WTC11 (cell line): ENCODE data around the gene RALY. TPM values are rescaled to one million over a fixed set of nuclear protein-coding genes. Genes with fewer than 3 reads are reported as not detected.

Experiments
- ATAC-seq: fragments of 200-7000 bp; cut with Tn5 transposase; 2 replicates; pipeline ENCODE4 v1.10.0; 2021; ENCODE audit warnings: mild to moderate bottlenecking, moderate library complexity
- CTCF ChIA-PET: fragments of 300-600 bp; sonication (Branson Sonifier 250); formaldehyde crosslinking; loops from one replicate; lab custom pipeline; 2021; ENCODE audit warnings: antibody characterized with exemption; lab: Charles Lee
- POLR2A ChIA-PET: fragments of 350-600 bp; sonication (Branson Sonifier 250); formaldehyde crosslinking; loops from one replicate; lab custom pipeline; 2021; ENCODE audit warnings: antibody characterized with exemption; lab: Charles Lee
- DNase-seq: peaks from one replicate; pipeline ENCODE4 v3.0.0; 2021; ENCODE audit warnings: low spot score
- H3K27ac Mint-ChIP-seq: 2 replicates; pipeline ENCODE4 v1.8.0; 2021; ENCODE audit warnings: mixed read lengths
- H3K27me3 Mint-ChIP-seq: 2 replicates; pipeline ENCODE4 v1.8.0; 2021; ENCODE audit warnings: low read depth, mild to moderate bottlenecking, moderate library complexity, mixed read lengths
- H3K36me3 Mint-ChIP-seq: 2 replicates; pipeline ENCODE4 v1.8.0; 2021; ENCODE audit warnings: mixed read lengths
- H3K4me1 Mint-ChIP-seq: 2 replicates; pipeline ENCODE4 v1.8.0; 2022; ENCODE audit warnings: mixed read lengths
- H3K4me3 Mint-ChIP-seq: 2 replicates; pipeline ENCODE4 v1.8.0; 2021; ENCODE audit warnings: mild to moderate bottlenecking, moderate library complexity, mixed read lengths
- H3K9me3 Mint-ChIP-seq: 2 replicates; pipeline ENCODE4 v1.8.0; 2021; ENCODE audit warnings: mixed read lengths
- FOXJ3 ChIP-seq: sonication (generic); formaldehyde crosslinking; IDR thresholded peaks from 2 replicates; pipeline ENCODE4 v1.9.0; 2021; ENCODE audit warnings: missing genetic modification reagents, mild to moderate bottlenecking, borderline replicate concordance
- MYBL2 ChIP-seq: sonication (generic); formaldehyde crosslinking; IDR thresholded peaks from 2 replicates; pipeline ENCODE4 v1.8.1; 2023; ENCODE audit warnings: mild to moderate bottlenecking, moderate library complexity, missing genetic modification reagents
- NR1H2 ChIP-seq: sonication (generic); formaldehyde crosslinking; IDR thresholded peaks from 2 replicates; pipeline ENCODE4 v1.9.0; 2021; ENCODE audit warnings: mild to moderate bottlenecking, moderate library complexity, missing genetic modification reagents
- NR3C1 ChIP-seq: sonication (generic); formaldehyde crosslinking; conservative IDR thresholded peaks from 2 replicates; pipeline ENCODE4 v1.8.1; 2023; ENCODE audit warnings: low read depth, mild to moderate bottlenecking, missing genetic modification reagents
- OVOL2 ChIP-seq: fragments of 250-450 bp; sonication (Bioruptor Pico); IDR thresholded peaks from 2 replicates; pipeline ENCODE4 v1.9.0; 2021; ENCODE audit warnings: mild to moderate bottlenecking, borderline replicate concordance
- RORB ChIP-seq: fragments of 250-450 bp; sonication (Bioruptor Pico); IDR thresholded peaks from 2 replicates; pipeline ENCODE4 v1.9.0; 2021; ENCODE audit warnings: mild to moderate bottlenecking
- SOX15 ChIP-seq: fragments of 250-450 bp; sonication (Bioruptor Pico); IDR thresholded peaks from 2 replicates; pipeline ENCODE4 v1.9.0; 2021; ENCODE audit warnings: mild to moderate bottlenecking
- TCF7 ChIP-seq: sonication (generic); formaldehyde crosslinking; IDR thresholded peaks from 2 replicates; pipeline ENCODE4 v1.8.0; 2022; ENCODE audit warnings: mild to moderate bottlenecking, low read depth, missing genetic modification reagents, moderate library complexity
- TEAD4 ChIP-seq: sonication (generic); formaldehyde crosslinking; IDR thresholded peaks from 2 replicates; pipeline ENCODE4 v1.8.0; 2022; ENCODE audit warnings: mild to moderate bottlenecking, missing genetic modification reagents
- ZNF138 ChIP-seq: sonication (generic); formaldehyde crosslinking; conservative IDR thresholded peaks from 2 replicates; pipeline ENCODE4 v1.8.1; 2022; ENCODE audit warnings: mild to moderate bottlenecking, moderate library complexity, missing genetic modification reagents
- ZNF317 ChIP-seq: sonication (generic); formaldehyde crosslinking; IDR thresholded peaks from 2 replicates; pipeline ENCODE4 v1.8.1; 2023; ENCODE audit warnings: low read depth, mild to moderate bottlenecking, moderate library complexity, missing genetic modification reagents, borderline replicate concordance
- total RNA-seq: library from RNA; stranded (reverse); gene quantifications from 3 replicates; pipeline ENCODE4 v1.2.3, GENCODE V29; 2021
- TF ChIP-seq, protein P1 (sequence below): fragments of 250-450 bp; sonication (Bioruptor Pico); IDR thresholded peaks from 2 replicates; pipeline ENCODE4 v1.8.0; 2021; ENCODE audit warnings: mild to moderate bottlenecking
- TF ChIP-seq, protein P2 (sequence below): sonication (generic); formaldehyde crosslinking; IDR thresholded peaks from 2 replicates; pipeline ENCODE4 v1.8.1; 2022; ENCODE audit warnings: missing genetic modification reagents, borderline replicate concordance
- TF ChIP-seq, protein P3 (sequence below): sonication (generic); formaldehyde crosslinking; conservative IDR thresholded peaks from 2 replicates; pipeline ENCODE4 v1.8.1; 2022; ENCODE audit warnings: mild to moderate bottlenecking, missing genetic modification reagents
- TF ChIP-seq, protein P4 (sequence below): fragments of 250-450 bp; sonication (Bioruptor Pico); IDR thresholded peaks from 2 replicates; pipeline ENCODE4 v1.9.0; 2021; ENCODE audit warnings: mild to moderate bottlenecking
- TF ChIP-seq, protein P5 (sequence below): fragments of 250-450 bp; sonication (Bioruptor Pico); IDR thresholded peaks from 2 replicates; pipeline ENCODE4 v1.9.0; 2021; ENCODE audit warnings: moderate library complexity, mild to moderate bottlenecking, inconsistent platforms, borderline replicate concordance
- TF ChIP-seq, protein P6 (sequence below): sonication (generic); formaldehyde crosslinking; IDR thresholded peaks from 2 replicates; pipeline ENCODE4 v1.8.1; 2022; ENCODE audit warnings: low read depth, mild to moderate bottlenecking, moderate library complexity, missing genetic modification reagents, borderline replicate concordance
- TF ChIP-seq, protein P7 (sequence below): sonication (generic); formaldehyde crosslinking; IDR thresholded peaks from 2 replicates; pipeline ENCODE4 v1.8.1; 2022; ENCODE audit warnings: mild to moderate bottlenecking, missing genetic modification reagents, moderate library complexity, borderline replicate concordance
- TF ChIP-seq, protein P8 (sequence below): sonication (generic); formaldehyde crosslinking; IDR thresholded peaks from 2 replicates; pipeline ENCODE4 v1.8.1; 2023; ENCODE audit warnings: mild to moderate bottlenecking, missing genetic modification reagents, moderate library complexity

The RALY gene
- total RNA-seq, 1 experiment from 2014 or later = 164 TPM

DNA sequence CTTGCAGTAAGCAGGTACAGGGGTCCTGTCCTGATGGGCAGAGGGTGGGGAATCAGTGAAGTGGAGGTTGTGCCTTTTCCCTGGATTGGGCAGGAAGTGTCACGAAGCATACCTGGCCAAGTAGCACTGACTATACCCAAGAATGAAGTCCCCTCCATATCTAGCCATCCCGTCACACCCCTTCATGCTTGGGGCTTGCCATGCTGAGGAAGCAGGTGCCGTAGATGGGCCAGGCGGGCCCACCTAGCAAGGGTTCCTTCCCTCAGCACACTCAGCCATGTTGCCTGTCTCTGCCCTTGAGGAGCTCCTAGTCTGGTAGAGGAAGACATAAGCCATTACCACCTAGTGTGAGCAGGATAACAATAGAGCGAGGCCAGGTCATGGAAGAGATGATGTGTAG is 84.8 kb downstream of the RALY start:
- CTCF ChIA-PET = interaction anchor here (2.0 to 2.1 kb wide), 2 partner anchors 10 to 216 kb away, joined by 7 to 8 read pairs; no protein-coding TSS in a partner anchor

More for the DNA sequence above, 84.8 kb downstream of the RALY start:
- TF ChIP-seq ZNF138 = no peak
- TF ChIP-seq OVOL2 (CRISPR knock-in tag) = no peak
- TF ChIP-seq, protein P1, sequence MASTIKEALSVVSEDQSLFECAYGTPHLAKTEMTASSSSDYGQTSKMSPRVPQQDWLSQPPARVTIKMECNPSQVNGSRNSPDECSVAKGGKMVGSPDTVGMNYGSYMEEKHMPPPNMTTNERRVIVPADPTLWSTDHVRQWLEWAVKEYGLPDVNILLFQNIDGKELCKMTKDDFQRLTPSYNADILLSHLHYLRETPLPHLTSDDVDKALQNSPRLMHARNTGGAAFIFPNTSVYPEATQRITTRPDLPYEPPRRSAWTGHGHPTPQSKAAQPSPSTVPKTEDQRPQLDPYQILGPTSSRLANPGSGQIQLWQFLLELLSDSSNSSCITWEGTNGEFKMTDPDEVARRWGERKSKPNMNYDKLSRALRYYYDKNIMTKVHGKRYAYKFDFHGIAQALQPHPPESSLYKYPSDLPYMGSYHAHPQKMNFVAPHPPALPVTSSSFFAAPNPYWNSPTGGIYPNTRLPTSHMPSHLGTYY (CRISPR knock-in tag) = no peak
- TF ChIP-seq, protein P2, sequence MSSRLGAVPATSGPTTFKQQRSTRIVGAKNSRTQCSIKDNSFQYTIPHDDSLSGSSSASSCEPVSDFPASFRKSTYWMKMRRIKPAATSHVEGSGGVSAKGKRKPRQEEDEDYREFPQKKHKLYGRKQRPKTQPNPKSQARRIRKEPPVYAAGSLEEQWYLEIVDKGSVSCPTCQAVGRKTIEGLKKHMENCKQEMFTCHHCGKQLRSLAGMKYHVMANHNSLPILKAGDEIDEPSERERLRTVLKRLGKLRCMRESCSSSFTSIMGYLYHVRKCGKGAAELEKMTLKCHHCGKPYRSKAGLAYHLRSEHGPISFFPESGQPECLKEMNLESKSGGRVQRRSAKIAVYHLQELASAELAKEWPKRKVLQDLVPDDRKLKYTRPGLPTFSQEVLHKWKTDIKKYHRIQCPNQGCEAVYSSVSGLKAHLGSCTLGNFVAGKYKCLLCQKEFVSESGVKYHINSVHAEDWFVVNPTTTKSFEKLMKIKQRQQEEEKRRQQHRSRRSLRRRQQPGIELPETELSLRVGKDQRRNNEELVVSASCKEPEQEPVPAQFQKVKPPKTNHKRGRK = no peak
- TF ChIP-seq, protein P3, sequence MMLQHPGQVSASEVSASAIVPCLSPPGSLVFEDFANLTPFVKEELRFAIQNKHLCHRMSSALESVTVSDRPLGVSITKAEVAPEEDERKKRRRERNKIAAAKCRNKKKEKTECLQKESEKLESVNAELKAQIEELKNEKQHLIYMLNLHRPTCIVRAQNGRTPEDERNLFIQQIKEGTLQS (CRISPR knock-in tag) = no peak
- TF ChIP-seq, protein P4, sequence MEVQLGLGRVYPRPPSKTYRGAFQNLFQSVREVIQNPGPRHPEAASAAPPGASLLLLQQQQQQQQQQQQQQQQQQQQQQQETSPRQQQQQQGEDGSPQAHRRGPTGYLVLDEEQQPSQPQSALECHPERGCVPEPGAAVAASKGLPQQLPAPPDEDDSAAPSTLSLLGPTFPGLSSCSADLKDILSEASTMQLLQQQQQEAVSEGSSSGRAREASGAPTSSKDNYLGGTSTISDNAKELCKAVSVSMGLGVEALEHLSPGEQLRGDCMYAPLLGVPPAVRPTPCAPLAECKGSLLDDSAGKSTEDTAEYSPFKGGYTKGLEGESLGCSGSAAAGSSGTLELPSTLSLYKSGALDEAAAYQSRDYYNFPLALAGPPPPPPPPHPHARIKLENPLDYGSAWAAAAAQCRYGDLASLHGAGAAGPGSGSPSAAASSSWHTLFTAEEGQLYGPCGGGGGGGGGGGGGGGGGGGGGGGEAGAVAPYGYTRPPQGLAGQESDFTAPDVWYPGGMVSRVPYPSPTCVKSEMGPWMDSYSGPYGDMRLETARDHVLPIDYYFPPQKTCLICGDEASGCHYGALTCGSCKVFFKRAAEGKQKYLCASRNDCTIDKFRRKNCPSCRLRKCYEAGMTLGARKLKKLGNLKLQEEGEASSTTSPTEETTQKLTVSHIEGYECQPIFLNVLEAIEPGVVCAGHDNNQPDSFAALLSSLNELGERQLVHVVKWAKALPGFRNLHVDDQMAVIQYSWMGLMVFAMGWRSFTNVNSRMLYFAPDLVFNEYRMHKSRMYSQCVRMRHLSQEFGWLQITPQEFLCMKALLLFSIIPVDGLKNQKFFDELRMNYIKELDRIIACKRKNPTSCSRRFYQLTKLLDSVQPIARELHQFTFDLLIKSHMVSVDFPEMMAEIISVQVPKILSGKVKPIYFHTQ (CRISPR knock-in tag) = no peak
- TF ChIP-seq SOX15 (CRISPR knock-in tag) = no peak
- TF ChIP-seq NR1H2 = no peak
- no peak for TF ChIP-seq ZNF317 (CRISPR knock-in tag)
- TF ChIP-seq TEAD4 (CRISPR knock-in tag) = no peak
- TF ChIP-seq, protein P5, sequence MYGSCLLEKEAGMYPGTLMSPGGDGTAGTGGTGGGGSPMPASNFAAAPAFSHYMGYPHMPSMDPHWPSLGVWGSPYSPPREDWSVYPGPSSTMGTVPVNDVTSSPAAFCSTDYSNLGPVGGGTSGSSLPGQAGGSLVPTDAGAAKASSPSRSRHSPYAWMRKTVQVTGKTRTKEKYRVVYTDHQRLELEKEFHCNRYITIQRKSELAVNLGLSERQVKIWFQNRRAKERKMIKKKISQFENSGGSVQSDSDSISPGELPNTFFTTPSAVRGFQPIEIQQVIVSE (CRISPR knock-in tag) = no peak
- TF ChIP-seq NR3C1 (CRISPR knock-in tag) = no peak
- TF ChIP-seq FOXJ3 (CRISPR knock-in tag) = no peak
- TF ChIP-seq, protein P6, sequence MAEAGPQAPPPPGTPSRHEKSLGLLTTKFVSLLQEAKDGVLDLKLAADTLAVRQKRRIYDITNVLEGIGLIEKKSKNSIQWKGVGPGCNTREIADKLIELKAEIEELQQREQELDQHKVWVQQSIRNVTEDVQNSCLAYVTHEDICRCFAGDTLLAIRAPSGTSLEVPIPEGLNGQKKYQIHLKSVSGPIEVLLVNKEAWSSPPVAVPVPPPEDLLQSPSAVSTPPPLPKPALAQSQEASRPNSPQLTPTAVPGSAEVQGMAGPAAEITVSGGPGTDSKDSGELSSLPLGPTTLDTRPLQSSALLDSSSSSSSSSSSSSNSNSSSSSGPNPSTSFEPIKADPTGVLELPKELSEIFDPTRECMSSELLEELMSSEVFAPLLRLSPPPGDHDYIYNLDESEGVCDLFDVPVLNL (CRISPR knock-in tag) = no peak
- TF ChIP-seq, protein P7, sequence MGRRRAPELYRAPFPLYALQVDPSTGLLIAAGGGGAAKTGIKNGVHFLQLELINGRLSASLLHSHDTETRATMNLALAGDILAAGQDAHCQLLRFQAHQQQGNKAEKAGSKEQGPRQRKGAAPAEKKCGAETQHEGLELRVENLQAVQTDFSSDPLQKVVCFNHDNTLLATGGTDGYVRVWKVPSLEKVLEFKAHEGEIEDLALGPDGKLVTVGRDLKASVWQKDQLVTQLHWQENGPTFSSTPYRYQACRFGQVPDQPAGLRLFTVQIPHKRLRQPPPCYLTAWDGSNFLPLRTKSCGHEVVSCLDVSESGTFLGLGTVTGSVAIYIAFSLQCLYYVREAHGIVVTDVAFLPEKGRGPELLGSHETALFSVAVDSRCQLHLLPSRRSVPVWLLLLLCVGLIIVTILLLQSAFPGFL (CRISPR knock-in tag) = no peak
- TF ChIP-seq, protein P8, sequence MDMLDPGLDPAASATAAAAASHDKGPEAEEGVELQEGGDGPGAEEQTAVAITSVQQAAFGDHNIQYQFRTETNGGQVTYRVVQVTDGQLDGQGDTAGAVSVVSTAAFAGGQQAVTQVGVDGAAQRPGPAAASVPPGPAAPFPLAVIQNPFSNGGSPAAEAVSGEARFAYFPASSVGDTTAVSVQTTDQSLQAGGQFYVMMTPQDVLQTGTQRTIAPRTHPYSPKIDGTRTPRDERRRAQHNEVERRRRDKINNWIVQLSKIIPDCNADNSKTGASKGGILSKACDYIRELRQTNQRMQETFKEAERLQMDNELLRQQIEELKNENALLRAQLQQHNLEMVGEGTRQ = no peak
- no peak for TF ChIP-seq TCF7 (CRISPR knock-in tag)
- TF ChIP-seq RORB (CRISPR knock-in tag) = no peak
- no peak for TF ChIP-seq MYBL2 (CRISPR knock-in tag)
- peaks cover 3% of the 10 kb centered on the region for H3K4me1 Mint-ChIP-seq
- no peaks in the 10 kb centered on the region for H3K9me3 Mint-ChIP-seq
- no peak overlapping the region for H3K27ac Mint-ChIP-seq
- DNase-seq (no peak), ATAC-seq (no peak)
- no peak overlapping the region for H3K4me3 Mint-ChIP-seq
- H3K27me3 Mint-ChIP-seq = no peaks in the 10 kb centered on the region
- POLR2A ChIA-PET = interaction anchor here (1.0 kb wide), 1 partner anchor 33 kb away, joined by 4 read pairs; no protein-coding TSS in a partner anchor
- H3K36me3 Mint-ChIP-seq = peaks cover 9% of the 10 kb centered on the region; the same call in 1 of the 2 replicates
